ENCODE data around the gene DNAL1.

GRCh38 chr14:73738518-73739173, 93.9 kb downstream of the DNAL1 start:
- TF ChIP-seq CTCF (IDR thresholded peaks at IDR 0.05) (no peak), POLR2A (IDR thresholded peaks at IDR 0.05) (no peak)
